Urinary bladder (tissue), 4 donors: ENCODE measurements around the gene FGD4. TPM values are rescaled to one million over a fixed set of nuclear protein-coding genes. Genes with fewer than 3 reads are reported as not detected.

ENCODE experiments used
- DNase-seq: peaks from one replicate; pipeline ENCODE4 v3.0.0-alpha.2; 2015; ENCODE audit errors: extremely low spot score
- H3K27ac ChIP-seq: one replicate; pipeline ENCODE4 v1.5.1; 2013; ENCODE audit warnings: low read depth, mild to moderate bottlenecking, moderate library complexity
- H3K36me3 ChIP-seq: one replicate; pipeline ENCODE4 v1.6.1; 2013; ENCODE audit warnings: mild to moderate bottlenecking, moderate library complexity; ENCODE audit not compliant: insufficient read depth
- H3K4me1 ChIP-seq: one replicate; pipeline ENCODE4 v1.6.1; 2013; ENCODE audit warnings: mild to moderate bottlenecking, moderate library complexity; ENCODE audit not compliant: insufficient read depth
- H3K4me3 ChIP-seq: one replicate; pipeline ENCODE4 v1.5.1; 2013; ENCODE audit warnings: low read depth, low read length
- WGBS: extraction: QIAGEN DNeasy Blood & Tissue Kit; methylation state at CpG from one replicate; pipeline ENCODE4 v1.1.7; 2013; 5-methylcytosine and 5-hydroxymethylcytosine counted together
- polyA plus RNA-seq: library from polyadenylated mRNA; stranded (reverse); fragments of 200-250 nt; gene quantifications from one replicate; pipeline ENCODE4 v1.2.3, GENCODE V29; 2013
- total RNA-seq: library from RNA; depleted of rRNA; stranded (reverse); fragments of >200 nt; gene quantifications from one replicate; pipeline ENCODE4 v1.2.3, GENCODE V29; 2014
- donor health status: healthy with polysubstance abuse.
- donor health status: healthy.

FGD4 gene
- total and polyA plus RNA-seq, 2 donors = 4.2 to 24.8 TPM

DNA sequence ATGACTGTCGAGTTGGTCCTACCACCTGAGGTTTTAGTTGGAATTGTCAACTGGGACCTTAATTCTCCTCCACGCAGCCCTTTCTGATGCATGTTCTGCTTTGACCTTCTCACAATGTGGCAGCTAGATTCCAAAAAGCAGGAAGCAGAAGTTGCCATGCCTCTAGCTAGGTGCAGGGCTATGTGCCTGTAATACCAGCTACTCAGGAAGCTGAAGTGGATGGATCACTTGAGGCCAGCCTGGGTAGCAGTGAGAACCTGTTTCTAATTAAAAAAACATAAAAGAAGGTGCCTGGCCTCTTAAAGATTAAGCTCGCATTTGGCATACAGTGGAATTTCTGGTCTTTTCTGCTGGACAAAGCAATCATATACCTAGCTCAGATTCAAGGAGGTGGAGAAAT lies 77.1 kb downstream of the FGD4 start:
- H3K36me3 ChIP-seq = no peaks in the 10 kb centered on the region
- no peak overlapping the region for H3K27ac ChIP-seq
- WGBS = 78% methylated on average over 3 of the region's 3 CpGs
- no peak overlapping the region for H3K4me3 ChIP-seq
- no peak for DNase-seq
- no peaks in the 10 kb centered on the region for H3K4me1 ChIP-seq

GRCh38 chr12:32477714-32478113 lies 78.4 kb downstream of the FGD4 start:
- Histone ChIP-seq H3K4me1 (no peaks in the 10 kb centered on the region), H3K36me3 (no peaks in the 10 kb centered on the region), H3K27ac (no peak overlapping the region), H3K4me3 (no peak overlapping the region)
- 53% methylated on average over 2 of the region's 2 CpGs for WGBS
- DNase-seq = no peak

DNA sequence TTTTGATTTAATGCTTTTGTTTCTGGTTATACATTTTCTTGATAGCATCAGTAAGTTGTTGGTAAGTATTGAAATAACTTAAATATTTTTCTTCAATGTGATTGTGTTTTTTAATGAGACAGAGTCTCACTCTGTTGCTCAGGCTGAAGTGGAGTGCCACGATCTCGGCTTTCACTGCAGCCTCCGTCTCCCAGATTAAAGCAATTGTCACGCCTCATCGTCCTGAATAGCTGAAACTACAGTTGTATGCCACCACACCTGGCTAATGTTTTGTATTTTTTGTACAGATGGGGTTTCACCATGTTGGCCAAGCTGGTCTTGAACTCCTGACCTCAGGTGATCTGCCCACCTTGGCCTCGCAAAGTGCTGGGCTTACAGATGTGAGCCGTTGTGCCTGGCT lies 78.8 kb downstream of the FGD4 start:
- H3K4me1 ChIP-seq = no peaks in the 10 kb centered on the region
- 87% methylated on average over 7 of the region's 7 CpGs for WGBS
- H3K36me3 ChIP-seq = no peaks in the 10 kb centered on the region
- DNase-seq = no peak
- H3K27ac ChIP-seq = no peak overlapping the region
- H3K4me3 ChIP-seq = no peak overlapping the region

DNA sequence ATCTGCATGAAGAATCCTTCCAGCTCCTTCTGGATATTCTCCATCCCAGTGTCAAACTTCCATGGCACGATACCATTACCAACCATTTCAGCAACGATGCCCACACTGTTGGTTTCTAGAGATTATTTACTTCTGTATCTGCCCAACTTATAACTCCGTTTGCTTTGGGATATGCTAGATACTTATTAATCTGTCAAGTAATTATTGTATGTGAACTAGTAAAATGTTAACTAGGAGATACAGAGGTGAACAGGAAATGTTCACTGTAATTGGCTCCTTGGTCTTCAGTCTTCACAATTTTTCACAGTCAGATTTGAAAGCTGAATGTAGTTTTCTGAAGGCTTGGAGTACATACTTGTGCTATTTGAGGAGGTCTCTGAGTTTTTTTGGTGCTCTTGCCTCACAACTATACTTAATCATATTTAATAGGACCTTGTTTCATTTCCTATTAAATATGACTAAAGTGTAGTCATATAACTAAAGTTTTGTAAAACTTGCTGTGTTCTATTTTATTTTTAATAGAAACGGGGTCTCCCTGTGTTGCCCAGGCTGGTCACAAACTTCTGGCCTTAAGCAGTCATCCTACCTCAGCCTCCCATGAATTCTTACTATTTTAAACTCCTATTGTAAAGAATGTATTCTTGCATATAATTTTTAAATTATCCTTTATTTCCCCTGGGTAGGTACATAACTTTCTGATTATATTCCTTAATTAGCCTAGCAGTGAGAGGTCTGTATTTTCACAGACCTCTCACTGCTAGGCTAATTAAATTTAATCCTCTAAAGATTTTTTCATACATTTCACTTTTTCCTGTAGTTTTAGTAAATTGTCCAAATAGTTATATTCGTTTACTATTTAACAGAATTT lies 79.7 kb downstream of the FGD4 start:
- no peak overlapping the region for H3K4me3 ChIP-seq
- 78% methylated on average over 5 of the region's 5 CpGs for WGBS
- H3K27ac ChIP-seq = no peak overlapping the region
- DNase-seq = no peak
- H3K4me1 ChIP-seq = no peaks in the 10 kb centered on the region
- no peaks in the 10 kb centered on the region for H3K36me3 ChIP-seq

- no peak overlapping the region for H3K27ac ChIP-seq
- no peaks in the 10 kb centered on the region for H3K36me3 ChIP-seq
- 69% methylated on average over 3 of the region's 3 CpGs for WGBS
- H3K4me1 ChIP-seq = no peaks in the 10 kb centered on the region
- no peak overlapping the region for H3K4me3 ChIP-seq
- no peak for DNase-seq
Measured at GRCh38 chr12:32482226-32482625, 82.9 kb downstream of the FGD4 start.

- Histone ChIP-seq H3K36me3 (no peaks in the 10 kb centered on the region), H3K4me1 (no peaks in the 10 kb centered on the region), H3K27ac (no peak overlapping the region), H3K4me3 (no peak overlapping the region)
- no peak for DNase-seq
Measured at GRCh38 chr12:32483499-32483898, 84.1 kb downstream of the FGD4 start.

DNA sequence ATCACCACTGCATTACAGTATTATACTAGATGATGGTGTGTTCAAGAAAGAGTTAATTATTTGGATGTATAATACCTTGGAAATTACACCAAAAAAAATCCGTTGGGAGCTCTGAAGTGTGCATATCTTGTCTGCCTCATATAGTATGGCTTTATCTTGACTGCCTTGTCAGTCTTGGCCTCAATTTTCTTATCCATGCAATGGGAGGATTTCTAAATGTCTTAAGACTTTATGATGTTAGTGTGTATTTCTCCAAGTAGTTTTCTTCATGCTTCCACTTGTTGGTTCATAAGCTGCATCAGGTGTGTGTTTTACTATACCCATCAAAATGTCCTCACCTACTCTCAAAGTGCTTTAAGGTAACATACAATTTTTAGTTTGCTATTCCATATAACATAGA lies 84.6 kb downstream of the FGD4 start:
- H3K4me3 ChIP-seq = no peak overlapping the region
- H3K36me3 ChIP-seq = no peaks in the 10 kb centered on the region
- DNase-seq = no peak
- H3K4me1 ChIP-seq = no peaks in the 10 kb centered on the region
- no peak overlapping the region for H3K27ac ChIP-seq
- WGBS = 55% methylated on average over 1 of the region's 1 CpG

- no peaks in the 10 kb centered on the region for H3K4me1 ChIP-seq
- no peak for DNase-seq
- 12% methylated on average over 2 of the region's 2 CpGs for WGBS
- no peaks in the 10 kb centered on the region for H3K36me3 ChIP-seq
- H3K4me3 ChIP-seq = no peak overlapping the region
- H3K27ac ChIP-seq = no peak overlapping the region
Measured at GRCh38 chr12:32486158-32486557, 86.8 kb downstream of the FGD4 start.

GRCh38 chr12:32488132-32488531 lies 88.8 kb downstream of the FGD4 start:
- no peak for DNase-seq
- Histone ChIP-seq H3K36me3 (no peaks in the 10 kb centered on the region), H3K4me3 (no peak overlapping the region), H3K4me1 (no peaks in the 10 kb centered on the region), H3K27ac (no peak overlapping the region)
- 48% methylated on average over 2 of the region's 2 CpGs for WGBS

- no peak overlapping the region for H3K27ac ChIP-seq
- WGBS = 31% methylated on average over 2 of the region's 2 CpGs
- H3K36me3 ChIP-seq = no peaks in the 10 kb centered on the region
- no peaks in the 10 kb centered on the region for H3K4me1 ChIP-seq
- H3K4me3 ChIP-seq = no peak overlapping the region
- no peak for DNase-seq
Measured at GRCh38 chr12:32489070-32489469, 89.7 kb downstream of the FGD4 start.

- H3K36me3 ChIP-seq = no peaks in the 10 kb centered on the region
- WGBS = 94% methylated on average over 2 of the region's 2 CpGs
Measured at GRCh38 chr12:32490801-32491200, 91.4 kb downstream of the FGD4 start.

DNA sequence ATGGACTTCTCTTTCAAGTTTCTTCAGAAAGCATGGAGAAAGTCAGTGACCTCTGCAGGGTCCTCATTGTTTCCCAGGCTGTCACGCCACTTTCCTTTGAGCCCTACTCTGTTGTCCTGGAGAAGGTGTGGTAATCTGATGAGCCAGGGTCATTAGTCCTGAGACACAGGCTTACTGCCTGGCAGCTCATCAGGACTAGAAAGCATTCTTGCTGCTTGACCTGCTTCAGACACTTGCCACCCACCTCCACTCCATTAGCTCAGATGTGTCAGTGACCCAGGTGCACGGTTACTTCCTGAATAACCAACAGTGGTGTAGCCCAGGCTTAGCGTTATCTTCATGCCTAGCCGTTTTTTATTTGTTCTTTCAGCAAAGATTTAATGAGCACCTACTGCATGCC lies 93.9 kb downstream of the FGD4 start:
- Histone ChIP-seq H3K27ac (no peak overlapping the region), H3K4me3 (no peak overlapping the region), H3K36me3 (no peaks in the 10 kb centered on the region), H3K4me1 (no peaks in the 10 kb centered on the region)
- DNase-seq = no peak
- WGBS = 70% methylated on average over 4 of the region's 4 CpGs

More at GRCh38 chr12:32490801-32491200, 91.4 kb downstream of the FGD4 start:
- Histone ChIP-seq H3K27ac (no peak overlapping the region), H3K4me1 (no peaks in the 10 kb centered on the region), H3K4me3 (no peak overlapping the region)
- DNase-seq = no peak

DNA sequence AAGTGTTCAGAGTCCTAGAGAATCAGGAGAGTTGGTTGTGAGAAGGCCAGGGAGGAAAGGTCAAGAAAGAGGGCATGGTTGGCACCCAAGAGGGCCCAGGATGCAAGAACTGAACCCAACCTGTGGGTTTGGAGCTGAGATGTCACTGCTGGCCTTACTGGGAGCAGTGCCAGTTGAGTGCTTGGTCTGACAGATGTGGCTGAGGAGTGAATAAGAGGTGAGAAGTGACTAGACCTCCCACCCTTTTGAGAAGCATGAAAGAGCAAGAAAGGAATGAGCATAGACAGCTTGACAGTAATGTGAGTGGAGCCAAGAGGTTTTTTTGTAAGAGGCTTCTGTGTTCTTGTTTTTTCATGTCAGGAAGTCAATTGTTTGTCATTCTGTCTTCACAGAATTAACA lies 95.3 kb downstream of the FGD4 start:
- no peak overlapping the region for H3K4me3 ChIP-seq
- no peak for DNase-seq
- H3K27ac ChIP-seq = no peak overlapping the region
- H3K36me3 ChIP-seq = no peaks in the 10 kb centered on the region
- H3K4me1 ChIP-seq = no peaks in the 10 kb centered on the region

DNA sequence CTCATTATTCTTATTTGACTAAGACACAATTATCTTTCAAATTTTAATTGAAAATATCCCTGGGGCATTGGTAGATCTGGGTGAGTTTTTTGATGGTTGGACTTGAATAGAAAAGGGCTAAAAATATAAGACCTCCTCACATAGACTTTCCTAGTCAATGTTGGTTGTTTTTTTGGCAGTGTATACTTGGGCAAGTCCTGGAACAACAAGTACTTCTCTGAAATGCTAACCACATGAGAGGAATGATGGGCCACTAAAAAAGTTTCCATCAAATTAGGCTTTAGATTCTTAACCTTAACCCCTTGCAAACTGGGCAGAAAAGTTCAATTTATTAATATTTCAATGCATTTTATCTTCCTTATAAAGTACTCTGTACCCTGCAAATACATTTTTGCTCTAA lies 97.6 kb downstream of the FGD4 start:
- no peak overlapping the region for H3K27ac ChIP-seq
- H3K4me3 ChIP-seq = no peak overlapping the region
- no peaks in the 10 kb centered on the region for H3K4me1 ChIP-seq
- no peak for DNase-seq
- H3K36me3 ChIP-seq = no peaks in the 10 kb centered on the region

DNA sequence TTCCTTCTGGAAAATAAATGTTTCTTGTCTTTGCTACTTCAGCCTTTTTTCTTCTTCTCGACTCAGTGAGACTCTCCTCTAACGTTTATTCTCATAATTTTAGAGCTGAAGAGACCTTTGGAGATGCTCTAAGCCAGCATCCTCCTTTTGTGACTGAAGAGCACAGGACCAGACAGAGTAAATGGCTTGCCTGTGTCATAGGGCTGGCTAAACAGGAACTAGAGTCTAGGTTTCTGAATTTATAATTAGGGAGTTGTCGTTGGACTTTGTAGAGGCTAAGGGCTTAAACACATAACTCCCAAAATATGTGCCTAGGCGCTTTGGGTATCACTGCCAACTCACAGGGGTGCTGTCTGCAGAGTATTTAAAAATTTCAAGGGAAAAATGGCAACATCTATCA lies 98.5 kb downstream of the FGD4 start:
- 76% methylated on average over 4 of the region's 4 CpGs for WGBS
- DNase-seq = no peak
- H3K27ac ChIP-seq = no peak overlapping the region
- no peaks in the 10 kb centered on the region for H3K4me1 ChIP-seq
- no peaks in the 10 kb centered on the region for H3K36me3 ChIP-seq
- no peak overlapping the region for H3K4me3 ChIP-seq
